Measurements from ENCODE around the gene UHRF1.

DNA sequence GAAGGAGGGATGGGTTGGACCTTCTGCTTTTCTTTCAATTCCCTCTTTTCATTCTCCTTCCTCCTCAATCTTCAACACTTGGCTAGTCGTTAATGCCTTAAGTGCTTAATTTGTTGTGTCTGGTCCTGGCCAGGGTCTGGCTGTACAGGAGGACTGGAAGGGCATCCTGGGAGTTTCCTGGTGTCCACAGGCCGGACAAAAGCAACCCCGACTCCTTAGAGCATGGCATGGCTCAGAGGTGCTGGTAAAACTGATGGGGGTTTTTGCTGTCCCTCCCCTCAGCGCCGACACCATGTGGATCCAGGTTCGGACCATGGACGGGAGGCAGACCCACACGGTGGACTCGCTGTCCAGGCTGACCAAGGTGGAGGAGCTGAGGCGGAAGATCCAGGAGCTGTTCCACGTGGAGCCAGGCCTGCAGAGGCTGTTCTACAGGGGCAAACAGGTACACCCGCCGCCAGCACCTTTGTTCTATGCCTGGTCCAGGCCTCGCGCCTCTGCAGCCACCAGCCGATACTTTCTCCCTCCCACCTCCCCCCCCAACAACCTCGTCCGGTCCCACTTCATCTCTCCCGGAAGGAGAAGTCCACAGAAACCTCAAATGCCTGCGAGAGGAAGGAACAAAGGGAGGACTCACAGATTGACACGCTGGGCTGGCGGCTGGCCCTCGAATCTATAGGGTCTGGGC is 1.4 kb downstream of the UHRF1 start:
- TF ChIP-seq, protein P1, sequence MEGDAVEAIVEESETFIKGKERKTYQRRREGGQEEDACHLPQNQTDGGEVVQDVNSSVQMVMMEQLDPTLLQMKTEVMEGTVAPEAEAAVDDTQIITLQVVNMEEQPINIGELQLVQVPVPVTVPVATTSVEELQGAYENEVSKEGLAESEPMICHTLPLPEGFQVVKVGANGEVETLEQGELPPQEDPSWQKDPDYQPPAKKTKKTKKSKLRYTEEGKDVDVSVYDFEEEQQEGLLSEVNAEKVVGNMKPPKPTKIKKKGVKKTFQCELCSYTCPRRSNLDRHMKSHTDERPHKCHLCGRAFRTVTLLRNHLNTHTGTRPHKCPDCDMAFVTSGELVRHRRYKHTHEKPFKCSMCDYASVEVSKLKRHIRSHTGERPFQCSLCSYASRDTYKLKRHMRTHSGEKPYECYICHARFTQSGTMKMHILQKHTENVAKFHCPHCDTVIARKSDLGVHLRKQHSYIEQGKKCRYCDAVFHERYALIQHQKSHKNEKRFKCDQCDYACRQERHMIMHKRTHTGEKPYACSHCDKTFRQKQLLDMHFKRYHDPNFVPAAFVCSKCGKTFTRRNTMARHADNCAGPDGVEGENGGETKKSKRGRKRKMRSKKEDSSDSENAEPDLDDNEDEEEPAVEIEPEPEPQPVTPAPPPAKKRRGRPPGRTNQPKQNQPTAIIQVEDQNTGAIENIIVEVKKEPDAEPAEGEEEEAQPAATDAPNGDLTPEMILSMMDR (IDR thresholded peaks at IDR 0.05) = no peak
- no peak for TF ChIP-seq POLR2A (IDR thresholded peaks at IDR 0.05)

Measured in esophagus squamous epithelium (tissue), 4 donors.